ENCODE data around the gene CNNM2.
"Not testable (repeated sequence)": the region's sequence is repeated elsewhere in the genome, so short reads cannot be mapped to it uniquely, and the experiment has no call there.

CNNM2 gene

DNA sequence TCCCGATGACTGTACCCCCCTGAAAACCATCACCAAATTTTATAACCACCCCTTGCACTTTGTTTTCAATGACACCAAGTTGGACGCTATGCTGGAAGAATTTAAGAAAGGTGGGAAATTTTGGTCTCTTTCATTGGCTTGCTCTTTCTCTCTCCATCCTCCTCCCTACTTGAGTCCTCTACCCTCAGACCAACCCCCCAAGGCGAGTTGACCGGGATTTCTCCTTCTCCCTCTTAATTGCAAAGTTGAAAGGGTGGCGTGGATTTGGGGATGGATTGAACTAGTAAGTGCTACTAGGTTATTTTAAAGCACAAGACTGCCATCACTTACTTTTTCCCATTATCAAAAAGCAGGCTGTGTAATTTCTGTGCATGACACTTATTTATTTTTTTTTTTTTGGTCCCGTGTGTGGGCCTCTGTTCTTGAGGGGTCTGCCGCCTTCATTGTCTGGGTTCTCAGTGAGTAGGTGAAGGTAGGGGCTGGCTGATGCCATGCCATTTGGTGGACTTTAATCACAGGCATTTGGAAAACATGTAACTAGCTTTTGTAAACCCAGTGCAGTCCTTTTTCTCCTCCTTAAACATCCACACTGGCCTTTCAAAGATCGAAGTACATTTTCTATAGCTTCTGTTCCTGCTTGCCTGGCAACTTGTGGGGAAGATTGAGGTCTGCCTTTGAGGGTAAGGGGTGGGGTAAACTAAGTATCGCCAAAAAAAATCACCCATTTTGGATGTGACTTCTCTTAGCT is 2.1 kb downstream of the CNNM2 start:
- in situ Hi-C loops (cut with HindIII; ENCODE audit: low pct_ligation_motif_present, low pct_unique_long_range_greater_than_20kb, low sequenced_read_pairs): no loop called here
- DNase-seq: no peak

DNA sequence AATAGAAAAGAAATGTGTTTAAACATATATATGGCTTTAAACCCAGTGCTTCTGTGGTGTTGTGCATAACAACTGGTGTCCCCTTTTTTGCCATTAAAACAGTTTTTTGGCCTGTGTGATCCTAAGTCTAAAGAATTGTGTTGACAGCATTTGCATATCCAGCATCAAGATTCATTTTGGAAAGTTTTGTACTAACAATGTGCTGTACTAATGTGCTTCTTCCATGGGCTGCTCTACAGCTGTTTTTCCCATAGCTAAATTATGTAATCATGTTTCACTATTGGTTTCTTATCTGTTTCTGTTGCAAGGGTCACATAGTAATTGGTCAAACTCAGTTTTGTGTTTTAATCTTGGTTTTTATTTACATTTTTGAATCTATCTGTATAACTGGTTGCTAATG is 5.5 kb downstream of the CNNM2 start:
- in situ Hi-C loops (cut with HindIII; ENCODE audit: low pct_ligation_motif_present, low pct_unique_long_range_greater_than_20kb, low sequenced_read_pairs): no loop called here
- no peak for DNase-seq

DNA sequence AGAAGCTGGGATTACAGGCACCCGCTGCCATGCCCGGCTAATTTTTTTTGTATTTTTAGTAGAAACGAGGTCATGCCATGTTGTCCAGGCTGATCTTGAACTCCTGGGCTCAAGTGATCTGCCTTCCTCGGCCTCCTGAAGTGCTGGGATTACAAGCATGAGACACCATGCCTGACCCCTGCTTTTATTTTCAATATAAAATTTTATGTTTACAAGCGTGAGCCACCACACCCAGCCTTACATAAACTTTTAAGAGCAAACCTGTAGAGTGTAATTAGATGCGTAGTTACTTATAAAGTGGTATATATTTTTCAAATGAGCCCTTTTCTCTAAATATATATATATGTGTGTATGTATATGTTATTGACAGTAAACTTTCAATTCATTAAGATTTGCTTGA is 8.7 kb downstream of the CNNM2 start:
- in situ Hi-C loops (cut with HindIII; ENCODE audit: low pct_ligation_motif_present, low pct_unique_long_range_greater_than_20kb, low sequenced_read_pairs): no loop called here
- no peak for DNase-seq

DNA sequence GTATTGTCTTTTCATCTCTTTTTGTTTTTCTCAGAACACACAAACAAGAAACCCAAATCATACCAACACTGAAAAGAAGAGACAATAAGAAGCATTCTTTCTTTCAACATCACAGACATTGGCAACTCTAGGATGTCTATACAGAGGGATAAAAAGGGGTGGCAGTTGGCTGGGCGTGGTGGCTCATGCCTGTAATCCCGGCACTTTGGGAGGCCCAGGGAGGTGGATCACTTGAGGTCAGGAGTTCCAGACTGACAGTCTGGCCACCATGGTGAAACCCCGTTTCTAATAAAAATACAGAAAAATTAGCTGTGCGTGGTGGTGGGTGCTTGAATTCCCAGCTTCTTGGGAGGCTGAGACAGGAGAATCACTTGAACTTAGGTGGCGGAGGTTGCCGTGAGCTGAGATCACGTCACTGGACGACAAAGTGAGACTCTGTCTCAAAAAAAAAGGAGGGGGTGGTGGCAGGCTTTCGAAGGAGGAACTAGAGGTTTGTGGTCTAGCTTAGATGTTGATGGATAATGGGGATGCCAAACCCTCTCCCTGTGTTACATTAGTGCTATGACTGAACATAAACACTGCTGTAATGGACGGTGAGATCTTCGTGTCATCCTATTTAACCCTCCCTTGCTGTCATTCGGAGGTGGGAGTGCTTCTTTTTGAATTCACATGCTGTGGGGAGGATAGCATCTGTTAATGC is 9.4 kb downstream of the CNNM2 start:
- DNase-seq: no peak
- in situ Hi-C loops (cut with HindIII; ENCODE audit: low pct_ligation_motif_present, low pct_unique_long_range_greater_than_20kb, low sequenced_read_pairs): no loop called here

DNA sequence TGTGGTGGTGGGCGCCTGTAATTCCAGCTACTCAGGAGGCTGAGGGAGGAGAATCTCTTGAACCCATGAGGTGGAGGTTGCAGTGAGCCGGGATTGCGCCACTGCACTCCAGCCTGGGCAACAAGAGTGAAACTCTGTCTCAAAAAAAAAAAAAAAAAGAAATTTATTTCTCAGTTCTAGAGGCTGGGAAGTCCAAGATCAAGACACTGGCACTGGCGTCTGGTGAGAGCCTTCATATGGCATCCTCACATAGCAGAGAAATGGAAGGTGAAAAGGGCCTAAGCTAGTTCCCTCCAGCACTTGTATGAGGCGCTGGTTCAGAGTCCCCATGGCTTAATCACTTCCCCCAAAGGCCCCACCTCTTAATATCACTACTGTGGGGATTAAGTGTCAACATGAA is 10.3 kb downstream of the CNNM2 start:
- DNase-seq; in situ Hi-C loops (cut with HindIII; ENCODE audit: low pct_ligation_motif_present, low pct_unique_long_range_greater_than_20kb, low sequenced_read_pairs): not testable (repeated sequence)

DNA sequence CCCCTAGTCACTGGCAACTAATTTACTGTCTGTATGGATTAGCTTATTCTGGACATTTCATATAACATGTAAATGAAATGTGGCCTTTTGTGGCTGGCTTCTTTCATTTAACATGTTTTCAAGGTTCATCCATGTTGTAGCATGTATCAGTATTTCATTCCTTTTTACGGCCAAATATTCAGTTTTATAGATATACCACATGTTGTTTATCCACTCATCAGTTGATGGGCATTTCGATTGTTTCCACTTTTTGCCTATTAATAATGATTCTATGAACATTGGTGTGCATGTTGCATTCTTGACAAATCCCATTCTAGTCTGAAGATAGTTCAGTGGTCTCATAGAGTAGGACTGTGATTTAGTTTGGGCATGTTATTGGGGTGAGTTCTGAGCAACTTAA is 12.6 kb downstream of the CNNM2 start:
- in situ Hi-C loops (cut with HindIII; ENCODE audit: low pct_ligation_motif_present, low pct_unique_long_range_greater_than_20kb, low sequenced_read_pairs): no loop called here
- no peak for DNase-seq

DNA sequence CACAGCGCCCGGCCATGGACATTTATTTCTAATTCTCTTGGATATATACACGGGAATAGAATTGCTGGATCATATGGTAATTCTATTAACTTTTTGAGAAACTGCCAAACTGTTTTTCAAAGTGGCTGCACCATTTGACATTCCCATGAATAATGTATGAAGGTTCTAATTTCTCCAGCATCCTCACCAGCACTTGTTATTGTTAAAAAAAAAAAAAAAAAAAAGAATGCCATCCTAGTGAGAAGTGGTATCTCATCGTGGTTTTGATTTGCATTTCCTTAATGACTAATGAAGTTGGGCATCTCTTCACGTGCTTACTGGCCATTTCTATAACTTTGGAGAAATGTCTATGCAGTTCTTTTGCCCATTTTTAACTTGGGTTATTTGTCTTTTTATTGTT is 13.5 kb downstream of the CNNM2 start:
- in situ Hi-C loops (cut with HindIII; ENCODE audit: low pct_ligation_motif_present, low pct_unique_long_range_greater_than_20kb, low sequenced_read_pairs): no loop called here
- DNase-seq: no peak

DNA sequence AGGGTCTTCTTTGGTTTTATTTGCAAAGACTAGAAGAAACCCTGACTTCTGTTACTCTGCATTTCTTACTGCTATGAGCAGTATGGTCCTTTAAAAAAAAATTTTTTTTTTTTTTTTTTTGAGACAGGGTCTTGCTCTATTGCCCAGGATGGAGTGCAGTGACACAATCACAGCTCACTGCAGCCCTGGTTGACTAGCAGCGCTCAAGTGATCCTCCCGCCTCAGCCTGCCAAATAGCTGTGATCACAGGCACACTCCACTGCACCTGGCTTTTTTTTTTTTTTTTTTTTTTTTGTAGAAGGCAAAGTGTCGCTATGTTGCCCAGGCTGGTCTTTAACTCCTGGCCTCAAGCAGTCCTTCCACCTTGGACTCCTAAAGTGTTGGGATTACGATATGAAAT is 17.4 kb downstream of the CNNM2 start:
- in situ Hi-C loops (cut with HindIII; ENCODE audit: low pct_ligation_motif_present, low pct_unique_long_range_greater_than_20kb, low sequenced_read_pairs): no loop called here
- no peak for DNase-seq

DNA sequence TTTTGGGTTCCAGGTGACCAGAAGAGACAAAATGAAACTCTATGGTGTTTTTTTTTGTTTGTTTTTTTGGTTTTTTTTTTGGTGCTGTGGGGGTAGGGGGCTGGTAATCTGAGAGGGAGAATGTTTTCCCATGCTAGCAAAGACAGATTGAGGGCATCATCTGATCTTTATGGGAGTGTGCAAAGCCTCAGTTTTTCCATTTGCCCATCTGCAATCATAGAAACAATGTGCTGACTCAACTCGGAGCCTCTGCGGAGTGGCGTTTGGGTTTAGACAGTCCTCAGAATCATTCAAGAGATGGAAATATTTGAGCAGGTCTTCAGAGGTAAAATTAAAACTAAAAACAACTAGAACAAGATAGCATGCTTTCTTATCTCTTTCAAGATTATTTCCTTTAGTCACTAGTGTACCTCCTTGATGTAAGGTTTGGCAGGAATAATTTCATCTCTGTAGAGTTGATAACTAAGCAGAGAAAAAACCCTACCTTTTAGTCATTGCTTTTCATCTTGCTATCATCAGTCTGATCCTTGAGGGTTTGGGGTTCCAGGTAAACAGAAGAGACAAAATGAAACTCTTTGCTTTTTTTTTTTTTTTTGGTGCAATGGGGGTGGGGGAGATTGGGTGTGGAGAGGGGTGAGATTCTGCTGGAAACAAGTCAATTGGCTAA is 18.0 kb downstream of the CNNM2 start:
- no peak for DNase-seq
- in situ Hi-C loops (cut with HindIII; ENCODE audit: low pct_ligation_motif_present, low pct_unique_long_range_greater_than_20kb, low sequenced_read_pairs): no loop called here

DNA sequence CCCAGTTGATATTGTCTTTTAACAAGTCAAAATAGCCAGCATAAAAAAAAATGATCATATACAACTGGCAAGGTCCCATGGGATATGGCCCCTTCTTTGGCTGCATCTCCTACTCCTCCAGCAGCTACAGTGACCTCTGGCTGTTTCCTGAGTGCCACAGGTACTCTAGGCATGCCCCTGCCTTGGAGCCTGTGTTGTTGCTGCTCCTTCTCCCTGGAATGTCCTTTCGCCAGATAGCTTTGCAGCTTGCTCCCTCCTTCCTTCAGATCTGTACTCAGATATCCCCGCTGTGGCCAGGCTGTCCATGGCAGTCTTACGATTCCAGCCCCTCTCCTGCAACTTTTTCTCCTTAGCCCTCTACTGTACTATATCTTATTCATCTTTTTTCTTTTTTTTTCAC is 23.3 kb downstream of the CNNM2 start:
- in situ Hi-C loops (cut with HindIII; ENCODE audit: low pct_ligation_motif_present, low pct_unique_long_range_greater_than_20kb, low sequenced_read_pairs): no loop called here
- DNase-seq: no peak

DNA sequence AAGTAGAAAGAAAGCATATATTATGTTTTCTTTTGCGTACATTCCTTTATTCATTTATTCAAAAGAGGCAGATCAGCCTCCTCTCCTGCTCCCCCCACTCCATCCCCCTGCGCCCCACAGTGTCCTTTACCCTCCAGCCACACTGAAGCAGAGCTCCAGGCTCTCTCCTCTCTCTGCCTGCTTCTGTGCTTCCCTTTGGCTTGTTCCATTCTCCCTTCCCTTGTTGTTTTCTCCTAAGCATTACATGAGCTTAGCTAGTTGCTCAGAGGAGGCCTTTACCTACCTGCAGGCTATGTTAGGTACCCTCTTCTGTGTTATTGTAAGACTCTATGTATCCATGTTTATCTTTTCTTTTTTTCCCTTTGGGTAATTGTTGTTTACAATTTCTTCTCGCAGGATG is 27.4 kb downstream of the CNNM2 start:
- no peak for DNase-seq
- in situ Hi-C loops (cut with HindIII; ENCODE audit: low pct_ligation_motif_present, low pct_unique_long_range_greater_than_20kb, low sequenced_read_pairs): no loop called here

DNA sequence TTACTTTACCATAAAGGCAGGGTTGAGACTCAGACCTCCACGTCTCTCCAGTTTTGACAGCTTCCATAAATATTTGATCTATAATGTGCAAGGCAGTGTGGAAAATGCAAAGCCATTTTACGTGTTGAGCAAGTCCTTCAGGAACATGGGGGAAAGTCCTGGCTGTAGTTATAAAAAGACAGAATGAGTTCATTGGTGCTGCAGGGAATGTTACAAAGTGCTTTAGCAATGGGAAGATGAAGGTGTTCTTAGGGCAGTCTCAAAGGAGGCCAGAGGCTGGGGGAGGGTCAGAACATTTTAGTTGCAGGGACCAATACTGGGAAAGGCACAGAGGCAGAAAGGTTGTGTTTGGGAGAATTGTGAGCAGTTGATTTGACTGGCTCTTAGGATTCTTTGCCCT is 27.9 kb downstream of the CNNM2 start:
- in situ Hi-C loops (cut with HindIII; ENCODE audit: low pct_ligation_motif_present, low pct_unique_long_range_greater_than_20kb, low sequenced_read_pairs): no loop called here
- no peak for DNase-seq

DNA sequence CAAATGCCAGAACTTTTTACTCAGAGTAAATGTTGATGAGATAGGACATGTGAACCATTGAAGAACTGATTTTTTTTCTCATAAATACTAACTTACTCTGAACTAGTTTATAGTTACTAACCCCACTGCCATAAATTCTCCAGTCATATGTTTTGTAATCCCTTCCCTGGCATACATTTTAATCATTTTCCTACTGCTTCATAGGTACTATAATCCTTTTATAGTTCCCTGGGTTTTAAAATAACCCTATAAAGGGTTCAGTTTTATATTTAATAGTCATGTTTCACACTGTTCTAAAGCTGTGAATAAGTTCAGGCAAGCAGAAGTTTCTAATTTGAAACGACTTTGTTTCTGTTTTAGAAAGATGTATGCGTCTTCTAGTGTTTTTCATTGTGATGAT is 28.9 kb downstream of the CNNM2 start:
- in situ Hi-C loops (cut with HindIII; ENCODE audit: low pct_ligation_motif_present, low pct_unique_long_range_greater_than_20kb, low sequenced_read_pairs): no loop called here
- DNase-seq: no peak

DNA sequence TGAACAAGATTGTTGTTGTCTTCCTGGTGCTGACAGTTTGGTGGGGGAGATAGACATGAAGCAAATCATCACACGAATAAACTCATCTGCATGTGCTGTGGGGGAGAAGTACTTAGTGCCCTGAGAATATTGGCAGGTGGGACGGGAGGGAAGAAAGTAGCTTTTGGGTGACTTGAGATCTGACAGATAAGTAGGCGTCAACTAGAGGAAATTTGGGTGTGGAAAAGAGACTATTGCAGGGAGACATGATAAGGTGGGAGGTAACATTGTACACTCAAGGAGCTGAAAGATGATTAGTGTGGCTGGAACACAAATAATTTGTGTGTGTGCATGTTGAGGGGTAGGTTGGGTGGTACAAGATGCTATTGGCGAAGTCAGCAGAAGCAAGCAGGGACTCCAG is 30.1 kb downstream of the CNNM2 start:
- in situ Hi-C loops (cut with HindIII; ENCODE audit: low pct_ligation_motif_present, low pct_unique_long_range_greater_than_20kb, low sequenced_read_pairs): no loop called here
- no peak for DNase-seq

DNA sequence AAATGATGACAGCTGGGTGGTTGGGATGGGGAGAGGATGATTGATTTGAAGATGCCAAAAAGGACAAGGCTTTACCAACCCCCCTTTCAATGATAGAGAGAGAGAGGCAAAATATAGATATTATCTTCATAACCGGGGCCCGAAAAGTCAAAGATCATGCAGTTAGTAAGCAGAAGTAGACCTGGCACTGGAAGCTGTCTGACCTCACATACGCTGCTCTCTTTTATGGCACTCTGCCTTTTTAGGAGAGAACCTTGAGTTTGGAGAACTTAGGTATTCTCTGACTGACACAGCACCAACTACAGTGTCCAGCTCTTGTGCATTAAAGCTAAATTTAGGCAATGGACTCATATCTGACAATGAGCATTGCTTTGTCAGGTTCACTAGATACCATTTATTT is 30.7 kb downstream of the CNNM2 start:
- in situ Hi-C loops (cut with HindIII; ENCODE audit: low pct_ligation_motif_present, low pct_unique_long_range_greater_than_20kb, low sequenced_read_pairs): no loop called here
- no peak for DNase-seq

DNA sequence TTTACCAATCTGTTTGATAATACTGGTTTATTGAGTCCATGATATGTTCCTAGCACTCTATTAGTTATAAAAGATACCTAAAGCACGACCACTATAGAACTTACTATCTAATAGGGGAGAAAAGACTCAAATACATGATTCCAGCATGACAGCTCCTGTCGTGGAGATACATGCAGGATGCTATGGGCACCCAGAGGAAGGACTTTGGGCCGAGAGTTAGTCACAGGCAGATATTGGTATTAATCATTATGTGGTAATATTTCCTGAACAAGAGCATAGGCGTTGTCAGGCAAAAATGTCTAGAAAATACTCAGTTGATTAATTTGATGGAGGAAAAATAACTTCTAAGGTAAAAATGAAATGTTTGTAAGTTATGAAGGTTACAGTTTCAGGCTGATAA is 31.8 kb downstream of the CNNM2 start:
- no peak for DNase-seq
- in situ Hi-C loops (cut with HindIII; ENCODE audit: low pct_ligation_motif_present, low pct_unique_long_range_greater_than_20kb, low sequenced_read_pairs): no loop called here

DNA sequence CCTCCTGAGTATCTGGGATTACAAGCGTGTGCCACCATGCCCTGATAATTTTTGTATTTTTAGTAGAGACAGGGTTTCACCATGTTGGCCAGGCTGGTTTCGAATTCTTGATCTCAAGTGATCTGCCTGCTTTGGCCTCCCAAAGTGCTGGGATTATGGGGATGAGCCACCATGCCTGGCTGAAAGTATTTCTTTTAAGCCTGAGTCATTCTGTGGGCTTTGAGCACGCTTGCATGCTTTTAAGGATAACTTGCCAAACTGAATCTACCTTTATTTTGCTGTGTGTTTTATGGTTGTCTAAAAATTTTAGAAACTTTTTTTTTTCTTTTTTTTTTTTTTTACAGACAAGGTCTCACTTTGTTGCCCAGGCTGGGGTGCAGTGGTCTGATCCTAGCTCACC is 33.2 kb downstream of the CNNM2 start:
- in situ Hi-C loops (cut with HindIII; ENCODE audit: low pct_ligation_motif_present, low pct_unique_long_range_greater_than_20kb, low sequenced_read_pairs): no loop called here
- DNase-seq: no peak

DNA sequence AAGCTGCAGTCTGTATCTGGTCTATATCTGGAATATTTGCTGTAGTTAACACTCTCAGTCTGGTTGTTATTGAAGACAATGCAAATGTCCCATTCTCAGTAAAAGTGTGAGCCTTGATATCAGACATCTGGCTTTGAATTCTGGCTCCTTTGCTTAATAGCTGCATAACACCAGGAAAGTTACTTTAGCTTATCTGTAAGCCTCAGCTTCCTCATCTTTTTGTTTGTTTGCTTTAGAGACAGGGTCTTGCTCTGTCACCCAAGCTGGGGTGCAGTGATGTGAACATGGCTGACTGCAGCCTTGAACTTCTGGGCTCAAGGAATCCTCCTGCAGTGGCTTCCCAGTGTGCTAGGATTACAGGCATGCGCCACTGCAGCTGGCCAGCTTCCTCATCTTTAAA is 41.3 kb downstream of the CNNM2 start:
- in situ Hi-C loops (cut with HindIII; ENCODE audit: low pct_ligation_motif_present, low pct_unique_long_range_greater_than_20kb, low sequenced_read_pairs): no loop called here
- no peak for DNase-seq

DNA sequence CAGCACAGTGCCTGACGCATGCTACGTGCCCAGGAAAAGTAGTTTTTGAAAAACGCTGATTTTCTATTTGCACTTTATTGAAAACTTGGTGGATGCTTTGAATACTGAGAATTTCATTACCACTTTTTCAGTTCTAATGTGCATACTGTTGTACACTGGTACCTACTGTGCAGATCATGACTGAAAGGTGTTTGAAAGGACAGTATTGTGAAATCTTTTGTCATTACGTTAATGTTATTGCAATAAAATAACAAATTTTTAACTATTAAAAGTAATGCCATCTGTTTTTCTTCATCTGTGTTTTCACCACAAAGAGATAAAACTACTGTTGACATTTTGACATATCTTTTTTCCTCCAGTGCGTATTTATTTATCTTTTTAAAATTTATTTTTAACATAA is 42.1 kb downstream of the CNNM2 start:
- DNase-seq: no peak
- in situ Hi-C loops (cut with HindIII; ENCODE audit: low pct_ligation_motif_present, low pct_unique_long_range_greater_than_20kb, low sequenced_read_pairs): no loop called here

DNA sequence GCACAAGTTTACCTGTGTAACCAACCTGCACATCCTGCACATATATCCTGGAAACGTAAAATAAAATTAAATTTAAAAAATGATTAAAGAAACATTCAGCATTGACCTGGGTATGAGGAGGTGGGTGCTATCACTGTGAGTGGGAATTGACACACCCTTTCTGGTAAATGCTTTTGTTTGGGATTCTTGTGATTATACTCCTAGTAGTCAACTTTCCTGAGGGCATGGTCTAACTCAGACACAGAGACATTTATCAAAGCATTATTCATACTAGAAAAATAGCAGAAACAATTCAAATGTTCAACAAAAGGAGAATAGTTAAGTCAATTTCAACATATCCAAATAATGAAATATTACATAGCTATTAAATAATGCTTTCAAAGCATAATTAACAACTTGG is 44.2 kb downstream of the CNNM2 start:
- no peak for DNase-seq
- in situ Hi-C loops (cut with HindIII; ENCODE audit: low pct_ligation_motif_present, low pct_unique_long_range_greater_than_20kb, low sequenced_read_pairs): no loop called here
